Panc1 (cell line): ENCODE data around the gene MGAT5. TPM values are rescaled to one million over a fixed set of nuclear protein-coding genes. Genes with fewer than 3 reads are reported as not detected.

ENCODE experiments used
- ATAC-seq: fragments of 200-7000 bp; cut with Tn5 transposase; 2 replicates; pipeline ENCODE4 v1.9.1; 2020; ENCODE audit warnings: mild to moderate bottlenecking, moderate library complexity
- BruUV-seq: library from RNA; stranded (reverse); fragments of 400-500 nt; replicated peaks from 2 replicates; lab custom pipeline; 2021; lab: Mats Ljungman, UMichigan
- CTCF ChIA-PET: fragments of 300-600 bp; sonication (Branson Sonifier 250); formaldehyde crosslinking; loops from one replicate; lab custom pipeline; 2022; ENCODE audit warnings: antibody characterized with exemption; lab: Charles Lee
- POLR2A ChIA-PET: fragments of 300-600 bp; sonication (Branson Sonifier 250); formaldehyde crosslinking; loops from one replicate; lab custom pipeline; 2022; ENCODE audit warnings: antibody characterized with exemption; lab: Charles Lee
- DNase-seq: peaks from one replicate; pipeline ENCODE4 v3.0.0-alpha.2; 2010; ENCODE audit warnings: low read depth, low spot score
- H3K27ac ChIP-seq: 2 replicates; pipeline ENCODE4 v1.5.1; 2011; ENCODE audit warnings: mild to moderate bottlenecking, low read length, inconsistent platforms
- H3K27me3 ChIP-seq: fragments of 200-500 bp; sonication (Bioruptor generic); 2 replicates; pipeline ENCODE4 v1.6.0; 2014; ENCODE audit warnings: low read length, inconsistent platforms; ENCODE audit not compliant: control insufficient read depth, insufficient read depth
- H3K36me3 ChIP-seq: fragments of 200-500 bp; sonication (Bioruptor generic); 2 replicates; pipeline ENCODE4 v1.5.1; 2014; ENCODE audit warnings: inconsistent platforms, mild to moderate bottlenecking, low read length, moderate library complexity; ENCODE audit not compliant: control insufficient read depth, insufficient read depth
- H3K4me1 ChIP-seq: 2 replicates; pipeline ENCODE4 v1.5.1; 2011; ENCODE audit warnings: inconsistent platforms, mild to moderate bottlenecking, low read length, moderate library complexity; ENCODE audit not compliant: control insufficient read depth, insufficient read depth
- H3K4me3 ChIP-seq, 2 experiments: 2 replicates each; pipeline ENCODE4 v1.5.1; 2011 to 2012; ENCODE audit warnings: low read depth in 2 of 2, low read length in 2 of 2, mild to moderate bottlenecking in 2 of 2, inconsistent platforms in 1 of 2, moderate library complexity in 1 of 2
- H3K9me3 ChIP-seq: fragments of 200-500 bp; sonication (Bioruptor generic); 2 replicates; pipeline ENCODE4 v1.5.1; 2014; ENCODE audit warnings: low read depth, mild to moderate bottlenecking, inconsistent platforms, low read length, moderate library complexity; ENCODE audit not compliant: control insufficient read depth, insufficient read depth
- CTCF ChIP-seq: fragments of 450-650 bp; IDR thresholded peaks from 2 replicates; pipeline ENCODE4 v1.5.1; 2017; ENCODE audit warnings: mild to moderate bottlenecking
- POLR2AphosphoS5 ChIP-seq: IDR thresholded peaks from 2 replicates; pipeline ENCODE4 v1.6.1; 2012; ENCODE audit warnings: mild to moderate bottlenecking, low read depth, low read length, moderate library complexity
- REST ChIP-seq, 2 experiments: IDR thresholded peaks; 2 replicates each; pipeline ENCODE4 v1.6.1; 2011 to 2012; ENCODE audit warnings: low read depth in 2 of 2, control low read depth in 1 of 2, low read length in 1 of 2, mild to moderate bottlenecking in 1 of 2, moderate library complexity in 1 of 2; ENCODE audit not compliant: insufficient read depth in 1 of 2
- SIN3A ChIP-seq: IDR thresholded peaks from 2 replicates; pipeline ENCODE4 v1.6.1; 2012; ENCODE audit warnings: low read depth, mild to moderate bottlenecking, low read length, moderate library complexity, borderline replicate concordance; ENCODE audit not compliant: insufficient read depth
- TCF7L2 ChIP-seq: IDR thresholded peaks from 2 replicates; pipeline ENCODE4 v1.6.1; 2011; ENCODE audit warnings: mild to moderate bottlenecking, low read depth, low read length, inconsistent platforms
- in situ Hi-C: cut with HindIII; loops from 2 replicates; pipeline ENCODE4 v1.10.0; 2016; ENCODE audit warnings: low sequenced_read_pairs, low pct_unique_long_range_greater_than_20kb
- intact Hi-C: fragments of 100-400 bp; cut with micrococcal nuclease; formaldehyde crosslinking; loops from one replicate; pipeline ENCODE4 v1.10.0; 2022; ENCODE audit not compliant: unreplicated experiment
- total RNA-seq: library from RNA; stranded (reverse); gene quantifications from one replicate; pipeline ENCODE4 v1.2.1, GENCODE V29; 2021; ENCODE audit not compliant: unreplicated experiment

The MGAT5 gene
- total RNA-seq, 1 experiment from 2014 or later, result 22.1 TPM

- ATAC-seq, result no peak
- no peak for TF ChIP-seq TCF7L2
- TF ChIP-seq POLR2AphosphoS5, result no peak
- no peak for TF ChIP-seq REST (IDR thresholded peaks at IDR 0.05; ENCODE audit: insufficient read depth in 1 of 2, low read depth in 2 of 2, low read length in 1 of 2)
- TF ChIP-seq CTCF, result no peak
- no peak for TF ChIP-seq SIN3A
- BruUV-seq, result no TSS peak
- H3K27me3 ChIP-seq, result no peaks in the 10 kb centered on the region
- in situ Hi-C loops, result no loop called here
- no peaks in the 10 kb centered on the region for H3K4me1 ChIP-seq
- ChIA-PET CTCF (no interaction called here), POLR2A (no interaction called here)
- no peak for DNase-seq
- H3K36me3 ChIP-seq, result no peaks in the 10 kb centered on the region
- H3K27ac ChIP-seq, result no peak overlapping the region
- no peak overlapping the region for H3K4me3 ChIP-seq
- no peaks in the 10 kb centered on the region for H3K9me3 ChIP-seq
- intact Hi-C loops, result no loop called here
Measured at GRCh38 chr2:134280231-134280630, 26.4 kb downstream of the MGAT5 start.

GRCh38 chr2:134280726-134281125 lies 26.9 kb downstream of the MGAT5 start:
- ChIA-PET POLR2A (no interaction called here), CTCF (no interaction called here)
- BruUV-seq, result no TSS peak
- ATAC-seq (no peak), DNase-seq (no peak)
- H3K4me3 ChIP-seq, result no peak overlapping the region
- H3K4me1 ChIP-seq, result no peaks in the 10 kb centered on the region
- intact Hi-C loops (no loop called here), in situ Hi-C loops (no loop called here)
- no peaks in the 10 kb centered on the region for H3K36me3 ChIP-seq
- H3K27ac ChIP-seq, result no peak overlapping the region
- TF ChIP-seq TCF7L2, result no peak
- TF ChIP-seq SIN3A, result no peak
- no peak for TF ChIP-seq CTCF
- TF ChIP-seq REST (IDR thresholded peaks at IDR 0.05; ENCODE audit: insufficient read depth in 1 of 2, low read depth in 2 of 2, low read length in 1 of 2), result no peak
- TF ChIP-seq POLR2AphosphoS5, result no peak
- H3K9me3 ChIP-seq, result no peaks in the 10 kb centered on the region
- H3K27me3 ChIP-seq, result no peaks in the 10 kb centered on the region
